ENCODE measurements around the gene THSD7A.

THSD7A gene

GRCh38 chr7:11630355-11630754, 201.6 kb downstream of the THSD7A start:
- no peak for DNase-seq (ENCODE audit: low spot score)

GRCh38 chr7:11625669-11626068, 206.3 kb downstream of the THSD7A start:
- DNase-seq (ENCODE audit: low spot score), result no peak

- no peak for DNase-seq (ENCODE audit: low spot score)
Measured at GRCh38 chr7:11623093-11623678, 208.8 kb downstream of the THSD7A start.

- DNase-seq (ENCODE audit: low spot score), result no peak
Measured at GRCh38 chr7:11620406-11621253, 211.4 kb downstream of the THSD7A start.

- DNase-seq (ENCODE audit: low spot score), result no peak
Measured at GRCh38 chr7:11616466-11616865, 215.5 kb downstream of the THSD7A start.

- DNase-seq (ENCODE audit: low spot score), result no peak
Measured at GRCh38 chr7:11615174-11615573, 216.8 kb downstream of the THSD7A start.

- DNase-seq (ENCODE audit: low spot score), result no peak
Measured at GRCh38 chr7:11613292-11613930, 218.6 kb downstream of the THSD7A start.

GRCh38 chr7:11612737-11613136, 219.3 kb downstream of the THSD7A start:
- DNase-seq (ENCODE audit: low spot score), result no peak

- no peak for DNase-seq (ENCODE audit: low spot score)
Measured at GRCh38 chr7:11609096-11609670, 222.8 kb downstream of the THSD7A start.

GRCh38 chr7:11607686-11608085, 224.3 kb downstream of the THSD7A start:
- DNase-seq (ENCODE audit: low spot score), result no peak

GRCh38 chr7:11605749-11606148, 226.2 kb downstream of the THSD7A start:
- DNase-seq (ENCODE audit: low spot score), result no peak

GRCh38 chr7:11604505-11604904, 227.5 kb downstream of the THSD7A start:
- no peak for DNase-seq (ENCODE audit: low spot score)

- DNase-seq (ENCODE audit: low spot score), result no peak
Measured at GRCh38 chr7:11601761-11602160, 230.2 kb downstream of the THSD7A start.

- no peak for DNase-seq (ENCODE audit: low spot score)
Measured at GRCh38 chr7:11593322-11593721, 238.7 kb downstream of the THSD7A start.

- no peak for DNase-seq (ENCODE audit: low spot score)
Measured at GRCh38 chr7:11592699-11593098, 239.3 kb downstream of the THSD7A start.

- DNase-seq (ENCODE audit: low spot score), result no peak
Measured at GRCh38 chr7:11591943-11592342, 240.1 kb downstream of the THSD7A start.

- no peak for DNase-seq (ENCODE audit: low spot score)
Measured at GRCh38 chr7:11591055-11591633, 240.9 kb downstream of the THSD7A start.

- no peak for DNase-seq (ENCODE audit: low spot score)
Measured at GRCh38 chr7:11589251-11589650, 242.7 kb downstream of the THSD7A start.

- no peak for DNase-seq (ENCODE audit: low spot score)
Measured at GRCh38 chr7:11587814-11588213, 244.2 kb downstream of the THSD7A start.

- no peak for DNase-seq (ENCODE audit: low spot score)
Measured at GRCh38 chr7:11587048-11587447, 244.9 kb downstream of the THSD7A start.

- no peak for DNase-seq (ENCODE audit: low spot score)
Measured at GRCh38 chr7:11584406-11585031, 247.5 kb downstream of the THSD7A start.

GRCh38 chr7:11579141-11579540, 252.9 kb downstream of the THSD7A start:
- no peak for DNase-seq (ENCODE audit: low spot score)

Data from AG20443 (cell line).